Mucosa of gallbladder (tissue), 1 donor: ENCODE measurements around the gene FRMD8. TPM values are rescaled to one million over a fixed set of nuclear protein-coding genes. Genes with fewer than 3 reads are reported as not detected.

Experiments
- DNase-seq: peaks from one replicate; pipeline ENCODE4 v3.0.0-alpha.2; 2020; ENCODE audit warnings: low spot score
- total RNA-seq: library from RNA; stranded (reverse); gene quantifications from one replicate; pipeline ENCODE4 v1.2.1, GENCODE V29; 2021
- donor health status: DM: no; HTN: no; CAD: no.

Gene FRMD8
- total RNA-seq, 1 donor from 2014 or later: 40.8 TPM

DNA sequence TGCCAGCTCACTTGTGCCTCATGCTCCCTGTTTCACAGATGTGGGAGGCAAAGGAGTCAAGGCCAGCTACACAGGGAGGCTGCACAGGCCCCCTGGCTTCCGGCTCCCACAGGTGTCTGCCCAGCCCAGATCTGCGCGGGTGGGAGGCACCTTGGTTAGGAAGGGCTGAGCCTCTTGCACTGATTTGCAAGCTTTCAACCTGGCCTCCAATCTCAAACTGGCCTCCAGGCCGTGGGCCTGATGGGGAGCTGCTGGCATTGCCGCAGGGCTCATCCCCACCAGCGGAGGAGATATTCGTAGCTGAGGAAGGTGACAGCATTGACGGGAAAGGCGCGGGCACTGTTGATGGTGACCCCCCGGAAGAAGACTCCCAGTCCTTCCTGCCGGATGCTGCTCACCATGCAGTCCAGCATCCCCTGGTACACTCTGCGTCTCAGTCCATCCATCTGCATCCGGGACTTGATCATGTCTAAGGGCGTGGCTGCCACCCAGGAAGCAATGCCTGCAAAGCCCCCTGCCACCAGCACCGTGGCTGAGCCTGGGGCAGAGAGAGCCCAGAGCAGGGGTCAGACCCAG, 10.2 kb upstream of the FRMD8 start:
- no peak for DNase-seq

DNA sequence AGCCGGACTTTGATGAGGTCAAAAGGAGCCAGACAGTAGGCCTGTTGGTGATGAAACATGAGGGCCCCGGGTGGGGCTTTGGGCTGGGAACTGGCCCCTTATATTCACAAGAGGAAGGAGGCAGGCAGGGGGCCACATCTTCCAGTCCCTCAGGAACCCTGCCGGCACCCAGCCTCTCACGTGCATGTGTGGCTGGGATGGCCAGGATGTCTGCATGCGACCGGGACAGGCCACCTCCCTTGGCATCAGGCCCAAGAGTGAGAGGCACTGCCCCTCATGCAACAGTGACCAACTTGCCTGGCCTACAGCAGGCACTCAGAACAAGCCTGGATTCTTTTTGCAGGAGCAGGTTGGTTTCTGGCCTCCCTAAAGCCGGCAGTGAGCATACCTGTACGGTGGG, 9.4 kb upstream of the FRMD8 start:
- no peak for DNase-seq

DNA sequence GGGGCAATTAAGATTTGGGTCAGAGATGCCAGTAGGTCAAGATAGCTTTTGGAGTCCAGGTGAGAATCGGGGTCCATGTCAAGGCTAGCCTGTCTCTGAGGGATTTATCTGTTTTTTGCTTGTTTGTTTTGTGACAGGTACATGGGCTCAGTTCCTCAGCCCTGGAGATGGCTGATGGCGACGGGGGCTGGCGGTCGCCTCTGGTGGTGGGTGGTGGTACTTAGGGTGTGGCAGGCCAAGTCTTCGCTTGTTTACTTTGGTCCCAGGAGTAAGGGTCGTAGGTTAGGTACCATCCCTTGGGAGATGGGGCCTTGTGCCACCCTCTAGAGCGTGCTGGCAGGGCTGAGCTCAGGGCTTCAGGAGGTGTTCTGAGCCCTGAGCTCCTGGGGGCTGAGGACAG, 8.7 kb upstream of the FRMD8 start:
- DNase-seq: no peak

DNA sequence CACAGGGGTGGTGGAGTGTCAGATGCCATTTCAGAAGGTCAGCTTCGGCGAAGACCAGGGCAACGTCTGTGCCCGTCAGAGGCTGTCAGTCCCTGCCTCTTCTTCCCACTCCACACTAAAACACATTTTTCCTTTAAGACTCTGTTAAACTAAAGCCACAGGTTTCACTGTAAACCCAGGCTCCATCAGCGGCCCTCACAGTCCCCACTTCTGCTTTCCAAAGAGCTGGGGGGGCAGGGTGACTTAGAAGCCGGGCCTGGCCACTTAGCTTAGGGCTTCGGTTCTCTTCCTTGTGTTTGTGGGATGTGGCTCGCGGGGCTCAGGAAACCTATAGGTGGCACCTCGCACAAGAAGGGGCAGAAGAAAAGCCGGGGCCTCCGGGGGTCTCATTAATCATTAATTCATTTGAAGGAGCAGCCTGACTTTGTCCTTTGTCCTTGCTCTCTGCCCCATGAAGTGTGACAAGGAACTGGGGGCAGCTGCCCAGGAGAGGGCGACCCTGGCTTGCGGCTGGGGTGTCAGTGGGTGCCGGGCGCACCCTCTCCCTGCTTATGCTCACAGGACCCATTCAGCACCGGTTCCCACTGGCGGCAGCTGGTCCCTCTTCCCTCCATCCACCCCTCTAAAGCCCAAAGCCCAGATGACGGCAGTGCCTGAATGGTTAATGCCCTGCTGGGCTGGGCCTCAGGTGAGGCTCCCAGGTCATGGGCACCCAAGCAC, 8.1 kb upstream of the FRMD8 start:
- no peak for DNase-seq

DNA sequence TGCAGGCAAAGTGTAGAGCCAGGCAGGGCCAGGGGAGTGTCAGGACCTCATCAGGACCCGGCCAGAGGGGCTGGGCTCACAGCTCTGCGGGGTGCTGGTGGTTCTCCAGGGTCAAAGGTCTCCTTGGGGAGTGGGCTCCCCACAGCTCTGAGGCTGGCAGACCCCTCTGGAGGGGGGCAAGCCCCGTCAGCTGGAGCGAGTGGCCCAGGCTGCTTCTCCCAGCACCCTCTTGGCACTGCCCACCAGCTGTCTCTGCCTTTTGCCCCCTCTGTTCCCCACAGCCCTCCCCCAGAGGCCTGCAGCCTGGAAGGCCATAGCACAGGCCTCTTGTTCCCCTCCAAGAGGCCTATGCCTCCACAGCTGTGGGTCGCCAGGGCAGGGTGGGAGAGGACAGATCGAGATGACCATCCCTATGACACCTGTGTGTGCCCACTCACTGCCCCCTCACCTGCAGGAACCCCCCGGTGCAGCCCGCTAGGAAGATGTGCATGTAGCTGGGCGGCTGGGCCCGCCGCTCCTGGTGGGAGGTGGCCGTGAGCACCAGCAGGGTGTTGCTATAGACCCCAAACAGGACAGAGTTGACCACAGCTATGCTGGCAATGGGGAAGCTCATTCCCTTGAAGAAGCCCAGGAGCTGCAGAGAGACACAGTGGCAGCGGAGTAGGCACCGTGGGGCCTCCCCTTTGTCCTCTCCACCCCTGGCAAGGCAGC, 7.4 kb upstream of the FRMD8 start:
- no peak for DNase-seq

DNA sequence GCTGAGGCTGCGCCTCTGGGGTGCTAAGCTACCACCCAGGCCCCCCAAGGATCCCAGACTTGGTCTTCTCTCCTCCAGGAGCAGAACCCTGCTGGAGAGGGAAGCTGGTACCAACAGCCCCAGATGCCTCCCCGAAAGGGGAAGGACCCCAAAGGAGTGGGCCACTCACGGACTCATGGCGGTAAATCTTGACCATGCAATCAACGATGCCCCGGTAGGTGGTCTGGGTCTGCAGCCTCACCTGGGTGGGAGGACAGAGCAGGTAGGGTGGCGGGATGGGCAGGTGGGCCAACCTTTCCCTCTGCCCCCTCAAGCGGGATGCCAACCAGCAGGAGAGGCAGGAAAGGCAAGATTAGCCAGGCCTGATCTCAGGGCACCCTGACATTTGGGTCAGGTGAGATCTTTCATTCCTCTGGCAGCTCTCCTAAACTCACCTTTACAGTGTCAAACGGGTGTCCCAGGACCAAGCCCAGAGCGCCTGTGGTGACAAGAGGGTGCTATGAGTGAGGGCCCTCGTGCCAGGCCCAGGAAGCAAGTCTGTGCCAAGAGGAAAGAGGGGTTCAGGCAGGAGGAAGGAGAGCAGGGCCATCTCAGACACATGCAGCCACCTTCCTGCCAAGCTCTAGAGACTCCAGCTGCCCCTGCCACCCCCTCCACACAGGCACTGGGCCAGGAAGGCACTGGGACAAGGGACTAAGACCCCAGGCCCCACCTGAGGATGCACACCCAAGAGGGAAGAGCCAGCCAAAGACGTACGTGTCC, 6.6 kb upstream of the FRMD8 start:
- no peak for DNase-seq

DNA sequence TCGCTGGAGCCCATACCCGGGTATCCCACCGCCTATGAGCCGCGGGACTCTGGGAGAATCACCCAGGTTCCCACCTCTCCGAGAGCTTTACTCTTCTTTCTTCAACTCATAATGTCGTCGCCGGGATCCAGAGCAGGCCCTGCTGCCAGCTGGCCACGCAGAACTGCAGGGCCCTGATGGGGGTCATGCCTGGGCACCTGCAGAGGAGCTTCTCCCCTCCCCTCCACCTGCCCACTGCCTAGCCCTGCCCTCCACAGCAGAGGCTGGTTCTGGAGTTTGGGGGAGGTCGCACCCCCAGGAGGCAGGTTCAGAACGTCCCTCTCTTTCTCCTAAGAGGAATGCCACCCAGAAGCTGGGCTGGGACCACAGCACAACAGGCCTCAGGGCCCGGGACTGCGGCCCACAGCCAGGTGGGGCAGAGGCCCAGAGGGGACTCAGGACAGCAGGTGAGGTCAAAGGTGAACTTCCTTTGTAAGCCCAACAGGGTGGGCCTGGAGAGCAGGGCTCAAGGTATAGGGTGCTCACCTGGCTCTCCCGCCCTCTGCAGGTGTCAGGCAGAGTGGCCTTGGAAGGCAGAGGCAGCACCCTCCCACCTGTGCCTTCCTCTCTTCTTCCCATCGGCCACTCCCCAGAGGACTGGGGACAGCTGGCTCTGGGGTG, 5.8 kb upstream of the FRMD8 start:
- no peak for DNase-seq

DNA sequence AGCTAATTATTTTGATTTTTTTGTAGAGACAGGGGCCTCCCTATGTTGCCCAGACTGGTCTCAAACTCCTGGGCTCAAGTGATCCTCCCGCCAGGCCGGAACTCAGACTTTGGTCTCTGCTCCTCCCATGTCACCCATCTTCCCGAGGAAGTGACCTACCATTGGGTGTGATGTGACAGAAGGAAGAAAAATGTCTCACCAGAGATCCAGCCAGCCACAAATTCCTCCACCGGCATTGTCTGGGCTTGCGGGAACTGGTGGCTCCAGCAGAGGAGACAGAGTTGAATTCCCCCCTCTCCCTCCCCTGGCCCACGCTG, 4.8 kb upstream of the FRMD8 start:
- DNase-seq: peak; percentile 93

DNA sequence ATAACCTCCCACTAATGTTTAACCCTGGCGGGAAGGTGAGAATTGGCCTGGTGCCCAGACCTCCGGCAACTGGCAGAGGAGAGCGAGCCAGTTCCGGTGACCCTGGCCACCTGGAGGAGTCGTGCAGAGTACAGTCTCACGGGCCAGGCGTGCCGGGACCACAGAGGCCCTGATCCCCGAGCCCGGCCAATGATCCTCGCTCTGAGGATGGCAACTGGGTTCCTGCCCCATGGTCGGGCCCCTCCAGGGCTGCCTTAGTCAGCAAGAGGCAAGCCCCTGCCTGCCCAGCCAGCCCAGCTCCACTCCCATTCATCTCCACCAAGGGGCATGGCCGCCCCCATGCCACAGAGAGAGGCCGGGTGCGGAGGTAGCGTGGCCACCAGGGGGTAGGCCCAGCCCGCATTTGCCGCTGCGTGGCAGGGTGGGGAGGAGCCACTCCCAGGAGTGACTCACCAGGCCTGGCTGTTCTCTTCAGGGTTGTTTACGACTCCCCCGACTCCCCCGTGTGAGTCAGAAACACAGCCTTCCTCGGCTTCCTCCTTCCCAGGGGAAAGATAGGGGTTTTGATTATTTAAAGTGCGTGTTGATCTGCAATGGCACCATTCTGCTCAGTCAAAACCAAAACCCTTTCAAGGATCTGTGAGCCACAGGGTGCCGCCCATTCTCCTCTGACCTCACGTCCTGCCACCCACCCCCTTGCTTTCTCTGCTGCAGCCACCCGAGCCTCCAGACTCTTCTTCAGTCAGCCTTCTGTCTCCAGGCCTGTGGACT, 4.2 kb upstream of the FRMD8 start, which contains the start of gene SLC25A45:
Gene SLC25A45 (minus strand): TSS at position 614 of the 771 bp plus-strand sequence. CDS start 695 bp downstream, outside the sequence.
- DNase-seq: peak; percentile 92

DNA sequence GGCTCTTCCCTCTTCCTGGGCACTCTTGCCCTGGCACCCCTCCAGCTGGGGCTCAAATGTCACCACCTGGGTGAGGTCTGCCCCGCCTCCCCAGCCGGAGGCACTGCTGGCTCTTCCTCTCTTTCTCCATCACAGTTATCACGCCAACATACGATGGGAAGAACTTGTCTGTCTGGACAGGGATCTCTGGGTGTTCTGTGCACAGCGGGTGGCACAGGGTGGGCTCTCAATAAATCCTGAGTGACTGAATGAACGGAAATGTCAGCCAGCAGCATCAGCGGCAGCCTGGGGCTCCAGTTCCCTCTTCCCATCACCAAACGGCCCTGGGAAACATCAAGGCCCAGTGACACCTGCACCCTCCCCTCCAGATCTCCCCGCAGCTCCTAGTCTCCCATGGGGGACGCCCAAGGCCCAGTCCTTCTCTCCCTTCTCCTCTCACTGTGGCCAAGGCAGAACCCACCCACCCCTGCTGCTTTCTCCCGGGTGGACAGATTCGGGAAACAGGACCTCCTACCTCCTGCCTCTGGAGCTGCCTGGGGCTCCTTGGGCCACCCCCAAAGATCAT, 3.6 kb upstream of the FRMD8 start:
- DNase-seq: no peak

DNA sequence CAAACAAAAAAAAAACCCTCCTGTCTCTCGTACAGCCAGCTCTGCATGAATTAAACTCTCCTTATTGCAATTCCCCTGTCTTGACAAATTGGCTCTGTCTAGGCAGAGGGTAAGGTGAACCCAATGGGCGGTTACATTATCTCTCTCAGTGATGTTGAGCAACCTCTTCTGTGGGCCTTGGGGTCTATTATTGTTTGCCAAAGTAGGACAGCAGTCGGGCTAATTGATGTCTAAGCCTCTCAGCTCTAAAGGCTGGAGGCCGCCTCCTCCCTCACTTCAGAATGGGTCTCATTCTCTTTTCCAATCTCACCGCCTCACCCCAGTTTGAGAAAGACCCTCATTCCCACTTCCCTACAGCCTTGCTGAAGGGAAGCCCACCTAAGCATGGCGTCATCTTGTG, 2.7 kb upstream of the FRMD8 start:
- DNase-seq: no peak

DNA sequence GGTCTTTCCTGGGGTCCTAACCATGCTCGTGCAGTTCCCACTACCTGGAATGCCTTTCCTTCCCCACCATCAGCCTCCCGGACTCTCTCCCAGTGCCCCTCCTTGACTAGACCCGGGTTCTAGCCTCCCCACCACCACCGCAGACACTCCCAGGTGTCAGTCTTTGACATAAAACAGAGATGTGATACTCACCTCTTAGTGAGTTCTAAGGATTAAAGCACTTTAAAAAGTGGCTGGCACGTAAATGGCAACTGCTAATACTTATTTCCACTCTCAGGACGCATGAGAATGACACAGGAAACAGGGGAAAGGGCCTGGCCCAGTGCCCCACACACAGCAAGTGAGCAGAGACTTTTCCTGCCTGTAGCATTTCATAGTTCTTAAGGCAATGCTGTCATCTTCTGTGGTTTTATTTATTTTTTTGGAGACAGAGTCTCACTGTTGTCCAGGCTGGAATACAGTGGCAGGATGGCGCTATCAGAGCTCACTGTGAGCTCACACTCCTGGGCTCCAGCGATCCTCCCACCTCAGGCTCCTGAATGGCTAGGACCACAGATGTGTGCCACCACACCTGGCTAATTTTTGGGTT, 2.0 kb upstream of the FRMD8 start:
- no peak for DNase-seq

DNA sequence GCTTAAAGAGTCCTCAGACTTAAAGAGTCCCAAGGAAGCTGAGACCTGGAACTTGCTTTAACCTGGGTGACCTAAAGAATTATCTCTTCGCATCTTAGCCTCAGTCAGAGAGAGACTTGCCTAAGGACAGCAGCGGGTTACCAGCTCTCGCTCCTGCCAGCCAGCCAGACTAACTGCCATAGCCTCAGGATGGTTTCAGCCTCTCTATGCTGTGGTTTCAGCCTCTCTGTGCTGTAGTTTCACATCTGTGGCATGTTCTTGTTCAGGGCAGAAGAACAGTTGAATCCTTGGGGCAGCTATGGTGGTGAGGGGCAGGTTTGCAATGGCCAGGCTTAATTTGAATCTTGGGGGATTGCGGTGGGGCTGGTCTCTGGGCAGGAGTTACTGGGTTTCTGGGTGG, 2.3 kb downstream of the FRMD8 start:
- DNase-seq: no peak

DNA sequence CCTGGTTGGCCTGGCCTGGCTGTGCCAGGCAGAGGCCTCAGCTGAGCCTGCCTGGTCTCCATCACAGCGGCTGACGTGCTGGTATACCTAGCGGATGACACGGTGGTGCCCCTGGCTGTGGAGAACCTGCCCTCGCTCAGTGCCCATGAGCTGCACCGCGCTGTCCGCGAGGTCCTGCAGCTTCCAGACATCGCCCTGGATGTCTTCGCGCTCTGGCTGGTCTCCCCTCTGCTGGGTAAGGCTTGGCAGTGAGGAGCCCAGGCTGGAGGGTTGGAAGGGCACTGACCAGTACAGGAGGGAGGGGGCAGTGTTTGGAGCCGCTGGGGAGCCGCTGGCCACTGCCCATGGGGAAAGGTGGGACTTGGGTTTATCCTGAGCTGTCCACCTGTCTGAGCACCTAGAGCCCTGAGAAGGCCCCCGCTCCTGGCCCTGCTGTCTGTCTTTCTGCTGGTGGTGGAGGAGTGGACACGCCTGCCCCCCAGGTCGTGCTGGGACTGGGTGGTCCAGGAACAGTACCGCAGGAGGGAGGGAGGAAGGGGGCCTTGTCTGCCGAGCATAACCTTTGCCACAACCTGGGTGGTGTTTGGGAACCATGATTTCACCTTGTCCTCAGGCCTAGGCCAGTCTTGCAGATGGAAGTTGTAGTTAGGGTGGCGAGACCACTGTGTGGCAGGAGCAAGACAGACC, 3.0 kb downstream of the FRMD8 start:
- no peak for DNase-seq

DNA sequence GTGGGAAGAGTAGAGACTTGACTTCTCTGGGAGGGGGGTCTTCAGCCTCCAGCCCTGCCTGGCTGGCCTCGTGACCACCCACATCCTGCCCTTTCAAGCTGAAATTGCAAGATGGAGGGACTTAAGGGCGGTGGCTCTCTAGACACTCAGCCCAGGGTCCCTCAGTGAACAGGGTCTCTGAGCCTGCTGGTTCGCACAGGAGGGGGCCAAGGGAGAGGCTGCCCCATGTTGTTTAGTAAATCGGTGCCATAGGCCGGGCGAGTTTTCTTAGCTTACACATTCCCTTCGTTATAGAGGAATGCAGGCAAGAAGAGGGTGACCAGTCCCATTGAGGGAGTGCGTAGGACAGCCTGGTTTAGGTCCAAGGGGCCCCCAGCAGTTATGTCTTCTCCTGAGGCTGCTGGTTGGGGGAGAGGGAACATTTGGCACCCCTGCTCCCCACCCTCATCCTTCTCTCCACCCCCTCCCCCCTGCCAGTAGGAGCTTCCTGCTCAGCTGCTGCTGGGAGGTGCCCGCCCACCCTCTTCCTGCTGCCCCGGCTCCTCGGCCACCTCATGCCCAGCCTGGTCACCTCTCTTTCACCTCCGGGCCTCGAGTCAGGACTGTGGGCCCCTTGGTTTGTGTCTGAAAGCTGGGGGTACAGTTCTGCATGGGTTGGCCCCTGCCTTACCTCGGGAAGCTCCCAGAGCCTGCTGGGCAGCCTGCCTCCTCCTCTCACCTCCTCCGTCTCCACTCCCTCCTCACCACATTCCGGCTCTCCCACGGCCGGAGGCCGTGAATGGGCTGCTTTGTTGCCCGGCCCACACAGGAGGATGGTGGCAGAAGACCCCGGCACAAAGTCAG, 3.9 kb downstream of the FRMD8 start:
- no peak for DNase-seq

DNA sequence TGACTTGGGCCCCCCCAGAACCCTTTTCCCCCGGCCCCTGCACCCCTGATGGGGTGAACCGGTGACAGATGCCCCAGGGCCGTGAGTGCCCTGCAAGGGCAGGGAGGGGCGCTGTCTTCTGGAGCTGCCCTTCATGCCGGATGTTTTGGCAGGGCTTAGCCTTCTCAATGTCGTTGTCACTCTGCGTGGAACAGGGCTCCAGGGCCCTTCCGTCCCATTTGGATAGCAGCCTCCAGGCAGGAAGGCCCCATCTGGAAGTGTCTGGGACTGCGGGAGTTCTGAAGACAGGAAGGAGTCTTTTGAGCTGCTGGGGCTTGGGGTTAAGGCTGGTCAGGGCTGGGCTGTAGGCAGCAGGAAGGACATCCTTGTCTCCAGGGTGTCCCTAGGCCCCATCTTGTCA, 4.6 kb downstream of the FRMD8 start:
- DNase-seq: no peak

DNA sequence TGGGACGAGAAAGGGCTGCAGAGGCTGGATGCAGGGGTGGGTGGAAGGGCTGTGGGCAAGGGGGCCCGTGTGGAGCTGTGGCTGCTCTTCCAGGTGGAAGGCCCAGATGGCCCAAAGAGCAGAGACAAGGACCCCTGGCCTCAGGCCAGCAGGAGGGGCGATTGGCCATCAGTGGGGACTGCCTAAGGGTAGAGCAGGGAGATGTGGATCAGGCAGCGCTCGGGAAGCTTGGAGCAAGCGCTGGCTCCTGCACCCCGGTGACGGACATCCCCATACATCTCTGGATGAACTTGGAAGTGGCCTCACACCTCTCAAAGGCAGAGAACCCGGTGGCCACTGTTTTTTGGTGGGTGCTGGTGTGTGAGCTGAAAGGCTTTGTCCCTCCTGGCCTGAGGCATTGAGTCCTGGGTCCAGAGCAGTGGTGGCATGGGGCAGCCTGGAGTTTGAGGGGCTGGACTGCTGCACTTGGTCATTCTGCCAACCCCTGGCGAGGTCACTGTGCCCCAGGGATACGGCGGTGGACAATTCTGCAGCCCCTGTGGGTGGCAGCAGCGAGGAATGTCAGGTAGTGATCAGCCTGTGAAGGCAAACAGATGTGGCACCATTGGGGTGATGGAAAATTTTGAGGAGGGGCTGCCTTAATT, 5.9 kb downstream of the FRMD8 start:
- DNase-seq: no peak

DNA sequence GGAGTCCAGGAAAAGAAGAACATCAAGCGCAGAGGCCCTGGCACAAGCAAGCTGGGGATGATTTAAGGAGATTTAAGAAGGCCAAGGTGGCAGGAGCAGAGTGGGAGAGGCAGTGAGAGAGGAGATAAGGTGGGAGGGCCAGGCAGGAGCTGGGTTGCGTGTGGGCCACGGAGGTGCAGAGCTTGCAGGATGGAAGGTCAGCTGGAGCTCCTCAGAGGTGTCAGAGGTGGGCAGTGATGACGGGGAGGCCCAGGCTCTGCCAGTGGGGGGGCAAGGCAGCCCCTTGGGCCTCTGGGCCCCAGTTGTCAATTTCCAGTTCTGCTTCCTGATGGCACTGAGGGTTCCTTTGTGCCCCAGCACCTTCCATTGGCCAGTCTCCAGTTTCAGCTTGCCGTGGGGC, 6.5 kb downstream of the FRMD8 start:
- DNase-seq: no peak
